Mesothelial cell of epicardium (in vitro differentiated cells): ENCODE results near the gene ANKFN1. TPM values are rescaled to one million over a fixed set of nuclear protein-coding genes. Genes with fewer than 3 reads are reported as not detected.

Experiments
- DNase-seq, 2 experiments: peaks; one replicate each; pipeline ENCODE4 v3.0.0; 2021; ENCODE audit warnings: low spot score in 2 of 2; ENCODE audit not compliant: unreplicated experiment in 2 of 2
- H3K27ac Mint-ChIP-seq: 2 replicates; pipeline ENCODE4 v1.8.0; 2021; ENCODE audit warnings: mixed read lengths
- H3K27me3 Mint-ChIP-seq: 2 replicates; pipeline ENCODE4 v1.8.0; 2021; ENCODE audit warnings: low read depth, mixed read lengths
- H3K36me3 Mint-ChIP-seq: 2 replicates; pipeline ENCODE4 v1.8.0; 2021; ENCODE audit warnings: mixed read lengths
- H3K4me1 Mint-ChIP-seq: 2 replicates; pipeline ENCODE4 v1.8.0; 2021; ENCODE audit warnings: mixed read lengths
- H3K4me3 Mint-ChIP-seq: 2 replicates; pipeline ENCODE4 v1.8.0; 2021; ENCODE audit warnings: mild to moderate bottlenecking, moderate library complexity, mixed read lengths
- H3K9me3 Mint-ChIP-seq: 2 replicates; pipeline ENCODE4 v1.8.0; 2021; ENCODE audit warnings: mixed read lengths
- CTCF ChIP-seq: fragments of 200-600 bp; sonication (generic); IDR thresholded peaks from one replicate; pipeline ENCODE4 v1.5.0; 2021; ENCODE audit warnings: antibody characterized with exemption; ENCODE audit not compliant: unreplicated experiment
- total RNA-seq: library from RNA; stranded (reverse); gene quantifications from 3 replicates; pipeline ENCODE4 v1.2.1, GENCODE V29; 2021

The ANKFN1 gene
- total RNA-seq, 1 donor from 2014 or later = 0.34 TPM

GRCh38 chr17:56158915-56159825 lies 5.9 kb downstream of the ANKFN1 start:
- H3K27ac Mint-ChIP-seq = no peak overlapping the region
- H3K36me3 Mint-ChIP-seq = no peaks in the 10 kb centered on the region
- no peak for DNase-seq
- peaks cover 46% of the 10 kb centered on the region for H3K27me3 Mint-ChIP-seq
- H3K9me3 Mint-ChIP-seq = no peaks in the 10 kb centered on the region
- peaks cover 32% of the 10 kb centered on the region for H3K4me1 Mint-ChIP-seq
- no peak overlapping the region for H3K4me3 Mint-ChIP-seq
- no peak for TF ChIP-seq CTCF

- Mint-ChIP-seq H3K9me3 (no peaks in the 10 kb centered on the region), H3K4me1 (peaks cover 32% of the 10 kb centered on the region), H3K36me3 (no peaks in the 10 kb centered on the region), H3K27ac (peak overlapping the region; percentile 35), H3K4me3 (no peak overlapping the region), H3K27me3 (peaks cover 43% of the 10 kb centered on the region)
- TF ChIP-seq CTCF = no peak
- DNase-seq = no peak
Observed at GRCh38 chr17:56159826-56160380, 6.6 kb downstream of the ANKFN1 start.

GRCh38 chr17:56160422-56160821 lies 7.1 kb downstream of the ANKFN1 start:
- peak overlapping the region; percentile 35 for H3K27ac Mint-ChIP-seq
- no peak for DNase-seq
- H3K27me3 Mint-ChIP-seq = peaks cover 37% of the 10 kb centered on the region
- H3K36me3 Mint-ChIP-seq = no peaks in the 10 kb centered on the region
- H3K9me3 Mint-ChIP-seq = no peaks in the 10 kb centered on the region
- H3K4me3 Mint-ChIP-seq = no peak overlapping the region
- no peak for TF ChIP-seq CTCF
- H3K4me1 Mint-ChIP-seq = peaks cover 32% of the 10 kb centered on the region

GRCh38 chr17:56165072-56165641 lies 11.9 kb downstream of the ANKFN1 start:
- DNase-seq = no peak
- Mint-ChIP-seq H3K9me3 (no peaks in the 10 kb centered on the region), H3K27ac (no peak overlapping the region), H3K27me3 (peaks cover 19% of the 10 kb centered on the region), H3K4me3 (no peak overlapping the region), H3K36me3 (no peaks in the 10 kb centered on the region), H3K4me1 (peaks cover 12% of the 10 kb centered on the region)
- no peak for TF ChIP-seq CTCF

- H3K27me3 Mint-ChIP-seq = peaks cover 16% of the 10 kb centered on the region
- H3K4me3 Mint-ChIP-seq = no peak overlapping the region
- no peaks in the 10 kb centered on the region for H3K9me3 Mint-ChIP-seq
- H3K36me3 Mint-ChIP-seq = no peaks in the 10 kb centered on the region
- peaks cover 18% of the 10 kb centered on the region for H3K4me1 Mint-ChIP-seq
- no peak for TF ChIP-seq CTCF
- DNase-seq = no peak
- H3K27ac Mint-ChIP-seq = no peak overlapping the region
Observed at GRCh38 chr17:56167491-56167890, 14.2 kb downstream of the ANKFN1 start.
